ENCODE measurements around the gene MRPS25. TPM values are rescaled to one million over a fixed set of nuclear protein-coding genes. Genes with fewer than 3 reads are reported as not detected.

Gene MRPS25
- total RNA-seq = 47.2 and 50.0 TPM in 2 replicates
- long read RNA-seq, full-length matches to known transcripts = 64 of 82 reads
- long read RNA-seq, partial matches to known transcripts = 2 of 82 reads
- long read RNA-seq, other reads (novel, unspliced or antisense) = 16 of 82 reads

GRCh38 chr3:15064835-15065549 is at the start of gene MRPS25:
Gene MRPS25 (minus strand): TSS chr3:15065315. CDS start chr3:15065194, 121 bp downstream.
- Mint-ChIP-seq H3K27ac (ENCODE audit: unreplicated experiment) (peak within 1 kb of the TSS; percentile 96), H3K9me3 (ENCODE audit: unreplicated experiment) (no peaks in the 10 kb centered on the region), H3K27me3 (ENCODE audit: unreplicated experiment) (no peaks in the 10 kb centered on the region), H3K4me1 (ENCODE audit: unreplicated experiment) (peaks cover 20% of the 10 kb centered on the region), H3K36me3 (ENCODE audit: unreplicated experiment) (peaks cover 4% of the 10 kb centered on the region), H3K4me3 (ENCODE audit: unreplicated experiment) (peak within 1 kb of the TSS; percentile 96)
- peak; percentile 96 for DNase-seq (ENCODE audit: extremely low spot score, unreplicated experiment)
- TF ChIP-seq CTCF (IDR thresholded peaks at IDR 0.05) = no peak

- Mint-ChIP-seq H3K4me3 (ENCODE audit: unreplicated experiment) (no peak overlapping the region), H3K9me3 (ENCODE audit: unreplicated experiment) (no peaks in the 10 kb centered on the region), H3K36me3 (ENCODE audit: unreplicated experiment) (no peaks in the 10 kb centered on the region), H3K4me1 (ENCODE audit: unreplicated experiment) (no peaks in the 10 kb centered on the region), H3K27ac (ENCODE audit: unreplicated experiment) (no peak overlapping the region), H3K27me3 (ENCODE audit: unreplicated experiment) (peaks cover 24% of the 10 kb centered on the region)
- TF ChIP-seq CTCF (IDR thresholded peaks at IDR 0.05) = no peak
- DNase-seq (ENCODE audit: extremely low spot score, unreplicated experiment) = no peak
These were observed 48.8 kb upstream of the MRPS25 start for GRCh38 chr3:15113884-15114283.

- DNase-seq (ENCODE audit: extremely low spot score, unreplicated experiment) = no peak
- H3K27me3 Mint-ChIP-seq (ENCODE audit: unreplicated experiment) = peaks cover 24% of the 10 kb centered on the region
- no peaks in the 10 kb centered on the region for H3K4me1 Mint-ChIP-seq (ENCODE audit: unreplicated experiment)
- H3K27ac Mint-ChIP-seq (ENCODE audit: unreplicated experiment) = no peak overlapping the region
- no peaks in the 10 kb centered on the region for H3K36me3 Mint-ChIP-seq (ENCODE audit: unreplicated experiment)
- no peak for TF ChIP-seq CTCF (IDR thresholded peaks at IDR 0.05)
- H3K9me3 Mint-ChIP-seq (ENCODE audit: unreplicated experiment) = no peaks in the 10 kb centered on the region
- no peak overlapping the region for H3K4me3 Mint-ChIP-seq (ENCODE audit: unreplicated experiment)
These were observed 48.4 kb upstream of the MRPS25 start for GRCh38 chr3:15113471-15113870.

- Mint-ChIP-seq H3K4me1 (ENCODE audit: unreplicated experiment) (no peaks in the 10 kb centered on the region), H3K36me3 (ENCODE audit: unreplicated experiment) (no peaks in the 10 kb centered on the region), H3K27ac (ENCODE audit: unreplicated experiment) (no peak overlapping the region), H3K4me3 (ENCODE audit: unreplicated experiment) (no peak overlapping the region), H3K9me3 (ENCODE audit: unreplicated experiment) (no peaks in the 10 kb centered on the region), H3K27me3 (ENCODE audit: unreplicated experiment) (peaks cover 28% of the 10 kb centered on the region)
- TF ChIP-seq CTCF (IDR thresholded peaks at IDR 0.05) = no peak
- DNase-seq (ENCODE audit: extremely low spot score, unreplicated experiment) = no peak
These were observed 46.9 kb upstream of the MRPS25 start for GRCh38 chr3:15112011-15112410.

GRCh38 chr3:15110206-15110605 is 45.1 kb upstream of the MRPS25 start:
- Mint-ChIP-seq H3K9me3 (ENCODE audit: unreplicated experiment) (no peaks in the 10 kb centered on the region), H3K27me3 (ENCODE audit: unreplicated experiment) (peaks cover 36% of the 10 kb centered on the region), H3K4me1 (ENCODE audit: unreplicated experiment) (no peaks in the 10 kb centered on the region), H3K27ac (ENCODE audit: unreplicated experiment) (no peak overlapping the region), H3K36me3 (ENCODE audit: unreplicated experiment) (no peaks in the 10 kb centered on the region), H3K4me3 (ENCODE audit: unreplicated experiment) (no peak overlapping the region)
- no peak for DNase-seq (ENCODE audit: extremely low spot score, unreplicated experiment)
- TF ChIP-seq CTCF (IDR thresholded peaks at IDR 0.05) = no peak
